GM10248 (cell line): ENCODE measurements around the gene MADD.

Source experiments
- CTCF ChIA-PET: fragments of 300-600 bp; sonication (Branson Sonifier 250); formaldehyde crosslinking; extraction: SDS; loops from one replicate; lab custom pipeline; 2021; ENCODE audit warnings: antibody characterized with exemption; lab: Yijun Ruan, JAX
- POLR2A ChIA-PET: fragments of 350-650 bp; sonication (Branson Sonifier 250); formaldehyde crosslinking; extraction: SDS; loops from one replicate; lab custom pipeline; 2020; ENCODE audit warnings: antibody characterized with exemption; lab: Yijun Ruan, JAX
- DNase-seq: peaks from one replicate; pipeline ENCODE4 v3.0.0; 2012; ENCODE audit errors: extremely low spot score
- CTCF ChIP-seq: IDR thresholded peaks from 2 replicates; pipeline ENCODE4 v1.5.1; 2012; ENCODE audit warnings: mild to moderate bottlenecking, low read depth; ENCODE audit errors: extremely low read depth, missing control alignments, control extremely low read depth

Gene MADD

GRCh38 chr11:47379317-47379716 lies 109.4 kb downstream of the MADD start:
- no peak for TF ChIP-seq CTCF
- DNase-seq: no peak
- ChIA-PET CTCF (interaction anchor here (0.7 to 1.9 kb wide), 4 partner anchors 10 to 202 kb away, joined by 3 to 4 read pairs (median 3); no protein-coding TSS in a partner anchor), POLR2A (interaction anchor here (0.7 kb wide), 1 partner anchor 36 kb away, joined by 3 read pairs; no protein-coding TSS in a partner anchor)
